IMR-90 (cell line): ENCODE data around the gene SEPSECS. TPM values are rescaled to one million over a fixed set of nuclear protein-coding genes. Genes with fewer than 3 reads are reported as not detected.
"Not testable (repeated sequence)": the region's sequence is repeated elsewhere in the genome, so short reads cannot be mapped to it uniquely, and the experiment has no call there.

ENCODE experiments used
- ATAC-seq: fragments of 200-7000 bp; cut with Tn5 transposase; 2 replicates; pipeline ENCODE4 v1.9.1; 2020; ENCODE audit warnings: low read depth, mild to moderate bottlenecking, moderate library complexity
- BruUV-seq: library from RNA; stranded (reverse); fragments of 400-500 nt; replicated peaks from 2 replicates; lab custom pipeline; 2021; lab: Mats Ljungman, UMichigan
- CTCF ChIA-PET: fragments of 300-600 bp; formaldehyde crosslinking; extraction: SDS; loops from one replicate; lab custom pipeline; 2021; ENCODE audit warnings: antibody characterized with exemption; lab: Yijun Ruan, JAX
- POLR2A ChIA-PET: fragments of 300-600 bp; sonication (Branson Sonifier 250); formaldehyde crosslinking; loops from one replicate; lab custom pipeline; 2022; ENCODE audit warnings: antibody characterized with exemption; ENCODE audit not compliant: unreplicated experiment; lab: Charles Lee
- DNase-seq: peaks from one replicate; pipeline ENCODE4 v3.0.0; 2013
- H2AFZ ChIP-seq: replicated peaks from 2 replicates; pipeline ENCODE3; 2013; ENCODE audit warnings: low read length, mild to moderate bottlenecking; ENCODE audit not compliant: poor library complexity
- H2AK5ac ChIP-seq: 2 replicates; pipeline ENCODE4 v1.6.1; 2013; ENCODE audit warnings: low read depth, low read length, inconsistent platforms
- H2AK9ac ChIP-seq: replicated peaks from 2 replicates; pipeline ENCODE3; 2013; ENCODE audit warnings: mild to moderate bottlenecking, low read depth, low read length, moderate library complexity; ENCODE audit not compliant: poor library complexity
- H2BK120ac ChIP-seq: 2 replicates; pipeline ENCODE4 v1.6.1; 2013; ENCODE audit warnings: low read depth, low read length, inconsistent platforms
- H2BK15ac ChIP-seq: 3 replicates; pipeline ENCODE4 v1.6.1; 2013; ENCODE audit warnings: low read depth, low read length, inconsistent platforms
- H2BK20ac ChIP-seq: 2 replicates; pipeline ENCODE4 v1.6.1; 2013; ENCODE audit warnings: low read depth, mild to moderate bottlenecking, inconsistent platforms, low read length, moderate library complexity
- H2BK5ac ChIP-seq: 2 replicates; pipeline ENCODE4 v1.6.1; 2013; ENCODE audit warnings: mild to moderate bottlenecking, low read depth, low read length, inconsistent platforms; ENCODE audit not compliant: poor library complexity, severe bottlenecking
- H3K14ac ChIP-seq: replicated peaks from 2 replicates; pipeline ENCODE4 v1.6.1; 2013; ENCODE audit warnings: low read depth, low read length, inconsistent platforms
- H3K18ac ChIP-seq: 2 replicates; pipeline ENCODE4 v1.6.1; 2013; ENCODE audit warnings: low read depth, low read length, control low read depth
- H3K23ac ChIP-seq: 2 replicates; pipeline ENCODE4 v1.6.1; 2013; ENCODE audit warnings: low read depth, low read length, inconsistent platforms
- H3K27ac ChIP-seq: 2 replicates; pipeline ENCODE4 v1.5.1; 2013; ENCODE audit warnings: mild to moderate bottlenecking, control low read depth, low read length; ENCODE audit not compliant: insufficient read depth
- H3K27me3 ChIP-seq: 2 replicates; pipeline ENCODE4 v1.6.1; 2013; ENCODE audit warnings: low read length; ENCODE audit not compliant: control insufficient read depth, insufficient read depth
- H3K36me3 ChIP-seq: 2 replicates; pipeline ENCODE4 v1.6.1; 2013; ENCODE audit warnings: low read length, mixed read lengths; ENCODE audit not compliant: control insufficient read depth, insufficient read depth
- H3K4ac ChIP-seq: 2 replicates; pipeline ENCODE4 v1.6.1; 2013; ENCODE audit warnings: low read depth, low read length, inconsistent platforms
- H3K4me1 ChIP-seq: 2 replicates; pipeline ENCODE4 v1.6.1; 2013; ENCODE audit warnings: low read length, mixed read lengths; ENCODE audit not compliant: control insufficient read depth, insufficient read depth
- H3K4me2 ChIP-seq: 2 replicates; pipeline ENCODE4 v1.6.1; 2013; ENCODE audit warnings: low read depth, mild to moderate bottlenecking, control low read depth, low read length, moderate library complexity
- H3K4me3 ChIP-seq: 2 replicates; pipeline ENCODE4 v1.5.1; 2013; ENCODE audit warnings: low read depth, mild to moderate bottlenecking, control low read depth, low read length, moderate library complexity; ENCODE audit not compliant: insufficient read depth
- H3K56ac ChIP-seq: 2 replicates; pipeline ENCODE4 v1.6.1; 2013; ENCODE audit warnings: low read length, inconsistent platforms; ENCODE audit not compliant: insufficient read depth; ENCODE audit errors: extremely low read depth
- H3K79me1 ChIP-seq, 2 experiments: 2 replicates each; pipeline ENCODE4 v1.6.1; 2013; ENCODE audit warnings: low read length in 2 of 2, inconsistent platforms in 1 of 2, low read depth in 1 of 2
- H3K9ac ChIP-seq: 2 replicates; pipeline ENCODE4 v1.6.1; 2013; ENCODE audit warnings: low read depth, low read length, control low read depth
- H3K9me1 ChIP-seq: 2 replicates; pipeline ENCODE4 v1.6.1; 2013; ENCODE audit warnings: low read length, inconsistent platforms; ENCODE audit not compliant: insufficient read depth
- H3K9me3 ChIP-seq: 2 replicates; pipeline ENCODE4 v1.6.1; 2013; ENCODE audit warnings: low read length; ENCODE audit not compliant: control insufficient read depth, insufficient read depth
- H4K20me1 ChIP-seq: 2 replicates; pipeline ENCODE4 v1.6.1; 2013; ENCODE audit warnings: low read length, inconsistent platforms; ENCODE audit not compliant: insufficient read depth
- H4K5ac ChIP-seq: 2 replicates; pipeline ENCODE4 v1.6.1; 2013; ENCODE audit warnings: mild to moderate bottlenecking, low read depth, low read length, control low read depth
- H4K8ac ChIP-seq, 2 experiments: 2 replicates each; pipeline ENCODE4 v1.6.1; 2013; ENCODE audit warnings: low read depth in 2 of 2, low read length in 2 of 2, control low read depth in 1 of 2, inconsistent platforms in 1 of 2
- H4K91ac ChIP-seq: 2 replicates; pipeline ENCODE4 v1.6.1; 2013; ENCODE audit warnings: low read depth, low read length, inconsistent platforms; ENCODE audit not compliant: insufficient read depth
- WGBS, 2 experiments: methylation state at CpG; one replicate each; pipeline versions ENCODE4 v1.1.5 to v1.1.7; 2013; ENCODE audit warnings: missing lambda C conversion rate in 2 of 2; ENCODE audit not compliant: insufficient read length in 1 of 2; ENCODE audit errors: extremely low coverage in 2 of 2; 5-methylcytosine and 5-hydroxymethylcytosine counted together
- dilution Hi-C: fragments of 300-500 bp; cut with HindIII; formaldehyde crosslinking; loops from one replicate; pipeline ENCODE4 v1.14.3; 2018; ENCODE audit warnings: low sequenced_read_pairs; ENCODE audit not compliant: unreplicated experiment
- in situ Hi-C: fragments of 300-500 bp; cut with MboI; formaldehyde crosslinking; loops from 3 replicates; pipeline ENCODE4 v1.14.3; 2019; ENCODE audit warnings: low sequenced_read_pairs, inconsistent platforms, mixed read lengths
- intact Hi-C: fragments of 100-400 bp; cut with micrococcal nuclease; formaldehyde crosslinking; loops from 2 replicates; pipeline ENCODE4 v1.10.0; 2022
- polyA plus RNA-seq, 3 experiments: library from polyadenylated mRNA; depleted of rRNA; stranded (reverse); fragments of >200 nt; gene quantifications; 2 replicates each; pipeline ENCODE4 v1.2.3, GENCODE V29; 2012; ENCODE audit warnings: low replicate concordance in 1 of 3
- total RNA-seq: library from RNA; depleted of rRNA; stranded (reverse); fragments of >200 nt; gene quantifications from 2 replicates; pipeline ENCODE4 v1.2.3, GENCODE V29; 2012

The SEPSECS gene
- total and polyA plus RNA-seq, 2 of the 4 experiments (the other 2 are of a cell fraction): 1.7 to 5.0 TPM

DNA sequence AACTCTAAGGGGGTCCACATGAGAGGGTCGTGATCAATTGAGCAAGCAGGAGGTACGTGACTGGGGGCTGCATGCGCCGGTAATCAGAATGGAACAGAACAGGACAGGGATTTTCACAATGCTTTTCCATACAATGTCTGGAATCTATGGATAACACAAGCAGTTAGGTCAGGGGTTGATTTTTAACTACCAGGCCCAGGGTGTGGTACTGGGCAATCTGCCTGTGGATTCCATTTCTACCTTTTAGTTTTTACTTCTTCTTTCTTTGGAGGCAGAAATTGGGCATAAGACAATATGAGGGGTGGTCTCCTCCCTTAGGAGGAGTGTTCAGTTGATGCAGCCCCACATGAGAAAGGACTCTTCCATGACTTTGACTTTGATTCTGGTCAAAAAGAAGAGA, 76.8 kb downstream of the SEPSECS start:
- H3K4ac ChIP-seq, H2BK15ac ChIP-seq, POLR2A ChIA-PET, in situ Hi-C loops, H4K91ac ChIP-seq, ATAC-seq, H3K18ac ChIP-seq, H3K9me3 ChIP-seq, H4K8ac ChIP-seq, H2AK9ac ChIP-seq, H3K9me1 ChIP-seq, H2BK5ac ChIP-seq, H2BK20ac ChIP-seq, H3K4me2 ChIP-seq, H3K36me3 ChIP-seq, H4K5ac ChIP-seq, H3K27ac ChIP-seq, H3K4me1 ChIP-seq, H3K14ac ChIP-seq, H2BK120ac ChIP-seq, H4K20me1 ChIP-seq, BruUV-seq, H3K56ac ChIP-seq, H3K79me1 ChIP-seq, H2AFZ ChIP-seq, CTCF ChIA-PET, H3K9ac ChIP-seq, H2AK5ac ChIP-seq, intact Hi-C loops, H3K23ac ChIP-seq, dilution Hi-C loops, H3K4me3 ChIP-seq, DNase-seq: not testable (repeated sequence)
- 40% methylated on average over 1 of the region's 4 CpGs; no CpG with 5 or more reads in 1 of the 2 experiments for WGBS, 2 experiments
- peaks cover 41% of the 10 kb centered on the region for H3K27me3 ChIP-seq
